Germinal center (tissue), 1 donor: ENCODE data around the gene CTCF.

Experiments used
- DNase-seq: peaks from one replicate; pipeline ENCODE4 v3.0.0; 2012; ENCODE audit warnings: mixed read lengths, low spot score

CTCF gene

DNA sequence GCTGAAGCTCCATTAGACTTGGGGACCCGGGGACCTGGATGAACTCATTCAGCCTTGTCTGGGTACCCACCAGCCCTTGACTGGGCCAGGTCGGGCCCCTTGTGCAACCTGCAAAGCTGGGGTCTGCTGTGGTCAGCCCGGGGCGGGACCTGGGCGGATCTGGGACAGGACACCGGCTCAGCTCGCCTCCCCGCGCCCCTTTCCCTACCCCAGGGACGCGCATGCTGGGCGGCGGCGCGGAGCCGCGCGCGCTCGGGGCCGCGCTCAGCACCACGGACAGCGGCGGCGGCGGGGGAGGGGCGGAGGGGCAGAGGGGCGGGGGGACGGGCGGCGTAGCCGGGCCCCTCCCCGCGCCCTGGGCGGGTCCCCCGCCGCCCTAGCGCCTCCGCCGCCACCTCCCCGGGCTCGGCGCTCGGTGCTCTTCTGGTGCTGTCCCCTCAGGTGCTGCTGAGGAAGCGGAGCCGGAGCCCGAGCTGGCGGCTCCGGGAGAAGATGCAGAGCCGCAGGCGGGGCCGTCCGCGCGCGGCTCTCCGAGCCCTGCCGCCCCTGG lies 90.3 kb downstream of the CTCF start:
- DNase-seq = no peak

DNA sequence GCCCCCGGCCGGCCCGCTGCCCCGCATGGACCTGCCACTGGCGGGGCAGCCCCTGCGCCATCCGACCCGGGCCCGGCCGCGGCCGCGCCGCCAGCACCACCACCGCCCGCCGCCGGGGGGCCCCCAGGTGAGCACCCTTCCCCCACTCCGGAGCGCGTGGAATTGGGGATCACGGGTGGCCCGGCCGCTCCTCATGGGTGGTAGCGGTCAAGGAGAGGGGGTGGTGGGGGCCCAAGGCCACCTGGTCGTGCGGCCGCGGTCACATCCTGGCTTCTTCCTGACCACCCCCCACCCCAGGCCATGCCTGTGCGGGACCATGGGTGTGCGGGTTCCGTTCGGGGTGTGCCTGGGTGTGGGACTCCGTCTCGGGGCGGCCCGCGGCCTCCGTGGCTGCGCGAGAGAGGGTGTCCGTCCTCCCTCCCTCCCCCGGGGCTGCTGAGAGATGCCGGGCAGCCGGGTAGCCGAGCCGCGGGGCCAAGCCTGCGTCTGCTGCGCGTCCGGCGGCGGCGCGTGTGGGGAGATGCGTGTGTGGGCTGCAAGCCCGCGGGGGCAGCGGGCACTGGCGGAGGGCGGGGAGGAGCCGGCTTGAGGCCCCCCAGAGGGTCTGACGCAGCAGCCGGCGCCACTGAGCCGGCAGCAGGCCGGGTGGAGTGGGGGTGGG lies 90.9 kb downstream of the CTCF start:
- no peak for DNase-seq

DNA sequence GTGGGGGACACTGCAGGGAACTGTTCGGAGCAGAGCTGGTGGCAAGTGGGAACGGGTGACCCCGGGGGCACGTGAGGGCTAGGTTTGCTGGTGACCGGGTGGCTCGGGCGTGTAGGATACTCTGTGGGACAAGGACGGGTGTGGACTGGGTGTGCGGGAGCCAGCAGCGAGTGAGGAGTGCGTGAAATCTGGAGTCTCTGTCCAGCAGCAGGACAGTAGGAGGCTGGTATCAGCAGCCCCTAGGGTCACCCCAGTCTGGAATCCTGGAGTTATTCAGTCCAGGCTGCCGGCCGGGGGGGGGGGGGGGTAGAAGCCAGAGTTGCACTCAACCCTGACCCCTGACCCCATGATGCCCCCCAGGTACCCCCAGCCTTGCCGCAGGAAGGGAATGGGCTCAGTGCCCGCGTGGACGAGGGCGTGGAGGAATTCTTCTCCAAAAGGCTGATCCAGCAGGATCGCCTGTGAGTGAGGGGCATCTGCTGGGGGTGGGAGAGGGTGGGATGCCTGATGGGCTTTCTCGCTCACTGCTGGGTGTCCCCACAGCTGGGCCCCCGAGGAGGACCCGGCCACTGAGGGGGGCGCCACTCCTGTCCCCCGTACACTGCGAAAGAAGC lies 91.6 kb downstream of the CTCF start:
- DNase-seq = no peak

- no peak for DNase-seq
Observed at GRCh38 chr16:67654403-67654911, 92.1 kb downstream of the CTCF start.

DNA sequence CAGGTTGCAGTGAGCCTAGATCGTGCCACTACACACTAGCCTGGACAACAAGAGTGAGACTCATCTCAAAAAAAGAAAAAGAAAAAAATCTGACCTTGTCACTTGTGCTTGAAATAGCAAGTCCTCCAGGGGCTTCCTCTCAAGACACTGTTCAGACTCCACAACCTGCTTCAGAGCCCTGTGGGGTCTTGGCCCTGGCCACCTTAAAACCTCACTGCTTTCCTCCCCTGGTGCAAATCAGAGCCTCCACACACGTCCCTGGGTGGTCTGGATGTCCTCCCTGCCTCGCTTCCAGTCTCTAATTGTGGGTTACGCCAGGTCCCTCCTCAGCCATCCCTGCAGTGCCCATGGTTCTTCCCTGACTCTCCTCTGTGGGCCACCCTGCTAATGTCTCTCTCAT lies 93.0 kb downstream of the CTCF start:
- DNase-seq = no peak

DNA sequence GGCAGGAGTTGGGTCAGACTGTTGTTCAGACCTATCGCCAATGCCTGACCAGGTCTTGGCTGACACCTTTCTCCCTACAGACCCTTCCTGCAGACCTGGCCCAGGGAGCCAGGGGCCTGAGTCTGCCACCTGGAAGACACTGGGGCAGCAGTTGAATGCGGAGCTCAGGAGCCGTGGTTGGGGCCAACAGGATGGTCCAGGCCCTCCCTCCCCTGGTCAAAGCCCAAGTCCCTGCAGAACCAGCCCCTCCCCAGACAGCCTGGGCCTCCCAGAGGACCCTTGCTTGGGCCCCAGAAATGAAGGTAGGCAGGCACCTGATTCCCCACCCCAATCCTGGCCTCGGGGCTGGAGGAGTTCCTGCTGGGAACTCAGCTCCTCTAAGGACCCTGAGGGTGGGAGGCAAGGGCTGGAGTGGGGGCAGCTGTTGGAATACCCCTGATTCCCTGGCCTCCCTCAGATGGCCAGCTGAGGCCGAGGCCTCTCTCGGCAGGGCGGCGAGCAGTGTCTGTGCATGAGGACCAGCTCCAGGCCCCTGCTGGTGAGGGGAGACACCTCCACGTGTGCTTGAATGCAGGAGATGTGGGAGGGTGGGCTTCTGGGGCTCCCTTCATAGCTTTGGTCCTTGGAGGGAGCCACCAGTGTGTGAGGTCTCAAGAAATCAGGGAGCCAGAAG lies 94.2 kb downstream of the CTCF start:
- no peak for DNase-seq

DNA sequence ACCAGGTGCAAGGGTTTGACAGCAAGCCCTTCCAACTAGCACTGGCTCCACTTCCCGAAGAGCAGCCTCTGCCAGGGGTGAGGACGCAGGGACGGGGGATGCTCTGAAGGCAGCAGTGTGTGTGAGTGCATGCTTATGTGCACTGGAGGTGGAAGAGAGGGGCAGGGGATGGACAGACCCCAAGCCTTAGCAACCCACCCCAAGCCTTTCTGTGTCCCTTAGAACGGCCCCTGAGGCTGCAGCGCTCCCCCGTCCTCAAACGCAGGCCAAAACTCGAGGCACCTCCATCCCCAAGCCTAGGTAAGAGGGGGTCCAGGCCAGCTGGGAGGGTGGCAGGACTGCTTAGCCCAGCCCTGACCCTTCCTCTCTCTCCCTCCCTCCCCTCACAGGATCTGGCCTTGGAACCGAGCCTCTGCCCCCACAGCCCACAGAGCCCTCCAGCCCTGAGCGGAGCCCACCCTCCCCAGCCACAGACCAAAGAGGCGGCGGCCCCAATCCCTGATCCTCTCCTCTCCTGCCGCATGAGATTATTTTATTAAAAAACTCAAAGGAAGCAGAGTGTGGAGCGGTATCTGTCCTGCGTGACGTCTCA lies 94.8 kb downstream of the CTCF start:
- no peak for DNase-seq

DNA sequence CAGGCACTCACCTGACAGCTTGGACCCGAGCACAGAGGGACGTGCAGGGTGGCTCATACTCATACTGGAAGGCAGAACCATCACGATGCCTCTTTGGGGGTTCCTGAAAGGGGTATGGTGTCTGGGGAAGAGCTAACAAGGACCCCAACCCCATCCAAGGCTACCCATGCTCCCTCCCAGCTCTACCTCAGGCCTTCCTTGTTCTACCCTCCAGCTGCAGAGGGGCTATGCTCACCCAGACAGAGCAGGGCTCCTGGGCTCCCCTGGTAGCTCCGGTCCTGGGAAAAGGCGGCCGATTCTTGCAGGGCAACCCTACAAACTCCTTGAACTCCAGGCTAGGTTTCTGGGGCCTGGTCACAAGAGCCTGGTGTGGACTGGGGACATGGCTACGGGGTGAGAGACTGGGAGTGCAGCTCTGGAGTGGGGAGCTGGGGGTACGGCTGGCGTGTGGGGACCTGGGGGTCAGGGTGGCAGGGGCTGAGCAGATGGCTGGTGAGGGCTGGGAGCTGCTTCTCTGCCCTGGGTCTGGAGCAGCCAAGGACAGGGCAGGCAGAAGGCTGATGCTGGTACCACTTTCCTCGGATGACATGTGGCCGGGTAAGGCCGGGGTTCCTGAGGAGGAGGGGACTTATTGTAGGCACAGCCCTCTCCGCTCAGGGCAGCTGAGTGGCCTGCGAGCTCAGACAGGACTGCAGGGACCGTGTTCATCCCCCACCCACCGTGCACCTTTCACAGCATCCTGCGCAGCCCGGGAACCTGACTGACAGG lies 95.6 kb downstream of the CTCF start:
- no peak for DNase-seq

- DNase-seq = no peak
Observed at GRCh38 chr16:67658849-67659674, 96.7 kb downstream of the CTCF start.

DNA sequence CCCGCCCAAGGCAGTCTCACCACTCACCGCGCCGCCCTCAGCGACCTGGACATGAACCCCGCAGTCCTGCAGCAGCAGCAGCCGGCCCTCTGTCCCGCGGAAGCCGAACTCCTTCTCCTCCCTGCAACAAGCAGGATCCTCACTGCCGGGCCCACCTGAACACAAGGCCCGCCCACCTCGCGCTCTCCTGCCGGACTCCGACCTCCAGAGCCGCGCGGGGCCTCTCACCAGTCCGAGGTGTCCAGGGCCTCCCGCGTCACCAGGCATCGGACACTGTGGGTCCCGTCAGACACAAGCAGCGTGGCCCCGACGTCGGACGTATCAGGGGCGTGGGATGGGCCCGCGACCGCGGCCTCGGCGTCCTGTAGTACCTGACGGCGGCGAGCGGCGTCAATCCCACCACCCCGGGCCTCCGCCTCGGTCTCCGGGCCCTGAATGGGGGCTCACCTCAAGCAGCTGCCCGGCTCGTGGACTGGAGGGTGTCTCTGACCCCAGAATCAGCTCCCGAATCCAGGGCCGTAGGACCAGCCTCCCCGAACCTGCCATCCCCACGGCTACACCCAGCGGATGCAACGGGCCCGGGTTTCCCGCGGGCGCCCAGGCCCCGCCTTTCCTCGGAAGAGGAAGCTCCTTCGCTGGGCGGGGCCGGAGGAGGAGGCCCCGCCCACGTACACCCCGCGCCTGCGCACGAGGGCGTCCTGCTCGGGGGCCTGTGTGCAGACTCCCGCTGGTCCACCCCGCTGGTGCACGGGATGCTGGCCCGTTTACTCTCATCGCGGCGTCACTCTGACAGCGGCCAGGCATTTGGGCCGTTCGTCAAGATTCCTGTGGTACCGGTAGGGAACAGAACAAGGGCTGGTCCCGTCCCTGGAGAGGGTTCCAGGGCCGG lies 97.6 kb downstream of the CTCF start, which contains the start of gene ACD:
Gene ACD (minus strand): TSS at position 586 of the 889 bp plus-strand sequence. CDS start 40 bp downstream, at position 546.
- peak; percentile 98 for DNase-seq

- peak; percentile 99 for DNase-seq
Observed at GRCh38 chr16:67660564-67661028, 98.3 kb downstream of the CTCF start, which contains the start of gene PARD6A. TSS of gene PARD6A (plus strand) at chr16:67660960. CDS start at chr16:67661039, 79 bp downstream.

DNA sequence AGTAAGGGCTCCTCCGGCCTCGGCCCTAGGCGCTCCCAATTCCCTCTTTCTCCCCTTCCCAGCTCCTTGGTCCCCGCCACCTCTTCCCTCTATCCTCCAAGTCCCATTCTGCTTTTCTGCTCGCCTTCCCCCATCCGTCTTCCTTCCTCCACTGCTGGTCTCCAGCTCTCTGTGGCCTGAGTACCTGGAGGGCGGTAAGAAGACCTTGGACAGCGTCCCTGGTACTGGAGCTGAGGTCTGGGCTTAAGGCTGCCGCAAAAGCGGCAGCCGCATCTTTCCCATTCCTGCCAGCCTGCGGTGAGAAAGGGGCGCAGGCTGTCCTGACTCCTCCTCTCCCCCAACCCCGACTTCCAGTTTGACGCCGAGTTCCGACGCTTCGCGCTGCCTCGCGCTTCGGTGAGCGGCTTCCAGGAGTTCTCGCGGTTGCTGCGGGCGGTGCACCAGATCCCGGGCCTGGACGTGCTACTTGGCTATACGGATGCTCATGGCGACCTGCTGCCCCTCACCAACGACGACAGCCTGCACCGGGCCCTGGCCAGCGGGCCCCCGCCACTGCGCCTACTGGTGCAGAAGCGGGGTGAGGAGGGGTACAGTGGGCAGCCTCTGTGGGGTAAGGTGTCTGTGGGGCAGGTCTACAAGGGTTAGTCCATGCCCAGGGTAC lies 98.9 kb downstream of the CTCF start:
- peak; percentile 37 for DNase-seq

GRCh38 chr16:67661886-67662652 lies 99.7 kb downstream of the CTCF start:
- no peak for DNase-seq

- no peak for DNase-seq
Observed at GRCh38 chr16:67662653-67663010, 100.3 kb downstream of the CTCF start.

GRCh38 chr16:67663151-67663876 lies 101.0 kb downstream of the CTCF start:
- peak; percentile 44 for DNase-seq

- DNase-seq = no peak
Observed at GRCh38 chr16:67663877-67664222, 101.5 kb downstream of the CTCF start.

GRCh38 chr16:67664258-67664657 lies 101.9 kb downstream of the CTCF start:
- no peak for DNase-seq

DNA sequence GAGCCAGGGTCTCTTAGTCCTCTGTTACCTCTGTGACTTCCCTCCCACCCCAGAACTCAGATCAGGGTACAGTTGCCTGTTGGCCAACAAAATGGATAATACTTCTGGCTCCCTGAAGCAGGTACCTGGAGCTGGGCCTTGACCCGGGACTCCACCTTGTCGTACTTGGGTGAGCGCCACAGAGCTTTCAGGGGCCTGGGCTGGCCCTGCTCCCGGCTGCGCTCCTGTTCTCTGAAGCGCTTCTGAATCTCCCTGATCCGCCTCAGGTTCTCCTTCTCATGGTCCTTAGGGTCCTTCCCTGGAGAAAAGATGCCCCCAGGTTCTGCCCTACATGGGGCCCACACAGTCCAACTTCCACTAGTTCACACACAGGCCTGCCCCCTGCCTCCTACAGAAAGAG lies 102.5 kb downstream of the CTCF start:
- DNase-seq = no peak
